B cell (primary cell): Measurements from ENCODE around the gene RBX1.

Source experiments
- CTCF ChIP-seq: fragments of 200-600 bp; IDR thresholded peaks from one replicate; pipeline ENCODE4 v1.8.0; 2022; ENCODE audit warnings: antibody characterized with exemption, mild to moderate bottlenecking
- EZH2 ChIP-seq: IDR thresholded peaks from 2 replicates; pipeline ENCODE4 v1.6.1; 2012; ENCODE audit warnings: borderline replicate concordance, low read depth, mild to moderate bottlenecking, moderate library complexity, low read length; ENCODE audit not compliant: insufficient read depth, poor library complexity, severe bottlenecking

- TF ChIP-seq CTCF (no peak), EZH2 (no peak)
Measured at GRCh38 chr22:41000040-41000565, 48.9 kb downstream of the RBX1 start.
